K562 (cell line): Measurements from ENCODE around the gene IL11. TPM values are rescaled to one million over a fixed set of nuclear protein-coding genes. Genes with fewer than 3 reads are reported as not detected.
A peak's percentile ranks its signal among the peaks of the same experiment; 100 is the strongest.

ENCODE experiments used
- ATAC-seq: fragments of 200-7000 bp; cut with Tn5 transposase; 3 replicates; pipeline ENCODE4 v1.9.1; 2020; ENCODE audit warnings: moderate library complexity
- BruUV-seq: library from RNA; stranded (reverse); fragments of 400-500 nt; replicated peaks from 2 replicates; lab custom pipeline; 2021; lab: Mats Ljungman, UMichigan
- CTCF ChIA-PET: fragments of 300-600 bp; formaldehyde crosslinking; extraction: SDS; loops from one replicate; lab custom pipeline; 2021; ENCODE audit warnings: low intra/inter-chr PET ratio; lab: Yijun Ruan, JAX
- POLR2A ChIA-PET: fragments of 300-600, 350-650 bp; sonication (Branson Sonifier 250); formaldehyde crosslinking; extraction: SDS; loops from one replicate; lab custom pipeline; 2021; ENCODE audit warnings: antibody characterized with exemption, inconsistent platforms; lab: Yijun Ruan, JAX
- DNase-seq, 4 experiments: peaks; one replicate each; pipeline versions ENCODE4 v3.0.0 to v3.0.0-alpha.2; 2011 to 2018; ENCODE audit warnings: low spot score in 3 of 4, mixed read lengths in 3 of 4; ENCODE audit errors: extremely low read depth in 1 of 4
- FAIRE-seq: peaks from 2 replicates; lab custom pipeline; 2011; peaks lifted over from hg19 to GRCh38; lab: Jason Lieb, UNC
- H2AFZ ChIP-seq: 2 replicates; pipeline ENCODE4 v1.6.0; 2011; ENCODE audit warnings: low read depth, low read length, control low read depth, inconsistent platforms
- H3K27ac ChIP-seq: fragments of 200-600 bp; 3 replicates; pipeline ENCODE4 v1.8.0; 2011; ENCODE audit warnings: low read depth, mild to moderate bottlenecking, control low read depth, inconsistent platforms, low read length, moderate library complexity, mixed read lengths; ENCODE audit errors: extremely low read depth
- H3K27me3 ChIP-seq, 2 experiments: fragments of 300-600 bp in 1 of 2; 2 replicates in 1 of 2; 3 replicates in 1 of 2; pipeline versions ENCODE4 v1.6.0 to v1.8.0; 2011; ENCODE audit warnings: inconsistent platforms in 2 of 2, low read length in 2 of 2, mild to moderate bottlenecking in 1 of 2, mixed read lengths in 1 of 2, moderate library complexity in 1 of 2; ENCODE audit not compliant: control insufficient read depth in 2 of 2, insufficient read depth in 2 of 2
- H3K36me3 ChIP-seq: fragments of 300-600 bp; 3 replicates; pipeline ENCODE4 v1.8.0; 2011; ENCODE audit warnings: mild to moderate bottlenecking, low read length, inconsistent platforms; ENCODE audit not compliant: control insufficient read depth, insufficient read depth
- H3K4me1 ChIP-seq, 2 experiments: fragments of 200-600 bp in 1 of 2; replicated peaks in 1 of 2; 2 replicates in 1 of 2; 3 replicates in 1 of 2; pipeline versions ENCODE4 v1.5.1 to v1.8.0; 2011; ENCODE audit warnings: inconsistent platforms in 2 of 2, low read length in 2 of 2, mild to moderate bottlenecking in 1 of 2, mixed read lengths in 1 of 2, moderate library complexity in 1 of 2; ENCODE audit not compliant: control insufficient read depth in 2 of 2, insufficient read depth in 2 of 2
- H3K4me2 ChIP-seq: 2 replicates; pipeline ENCODE4 v1.6.1; 2011; ENCODE audit warnings: low read length, control low read depth, inconsistent platforms, mixed read lengths; ENCODE audit not compliant: insufficient read depth
- H3K4me3 ChIP-seq: fragments of 200-600 bp; sonication (generic), shearing (Covaris generic); 2 replicates; pipeline ENCODE4 v1.5.1; 2016; ENCODE audit warnings: control low read depth, inconsistent platforms
- H3K79me2 ChIP-seq: fragments of 200-600 bp; 3 replicates; pipeline ENCODE4 v1.8.0; 2011; ENCODE audit warnings: low read length, inconsistent platforms; ENCODE audit not compliant: control insufficient read depth, insufficient read depth
- H3K9ac ChIP-seq, 2 experiments: 2 replicates each; pipeline versions ENCODE4 v1.6.0 to v1.6.1; 2011; ENCODE audit warnings: low read depth in 2 of 2, low read length in 2 of 2, control low read depth in 1 of 2, inconsistent platforms in 1 of 2, mild to moderate bottlenecking in 1 of 2, mixed read lengths in 1 of 2; ENCODE audit not compliant: insufficient read depth in 1 of 2
- H3K9me1 ChIP-seq: one replicate; pipeline ENCODE4 v1.6.0; 2011; ENCODE audit warnings: inconsistent platforms, mild to moderate bottlenecking, low read length, moderate library complexity; ENCODE audit not compliant: control insufficient read depth, insufficient read depth
- H3K9me3 ChIP-seq: replicated peaks from 2 replicates; pipeline ENCODE4 v1.5.1; 2011; ENCODE audit warnings: low read depth, low read length, inconsistent platforms; ENCODE audit not compliant: control insufficient read depth, insufficient read depth
- H4K20me1 ChIP-seq: replicated peaks from 2 replicates; pipeline ENCODE4 v1.6.1; 2011; ENCODE audit warnings: low read length, inconsistent platforms, mixed read lengths; ENCODE audit not compliant: control insufficient read depth, insufficient read depth
- CBFB ChIP-seq: sonication (generic); formaldehyde crosslinking; IDR thresholded peaks from 2 replicates; pipeline ENCODE4 v1.4.0; 2020; ENCODE audit warnings: mild to moderate bottlenecking, missing genetic modification reagents
- FOXA1 ChIP-seq: fragments of 450-650 bp; IDR thresholded peaks from 2 replicates; pipeline ENCODE4 v1.6.1; 2016; ENCODE audit warnings: mild to moderate bottlenecking, borderline replicate concordance
- HDAC1 ChIP-seq, 2 experiments: fragments of 450-650 bp; IDR thresholded peaks; 2 replicates each; pipeline ENCODE4 v1.6.1; 2016 to 2017; ENCODE audit warnings: inconsistent platforms in 1 of 2, mild to moderate bottlenecking in 1 of 2, moderate library complexity in 1 of 2
- KDM2B ChIP-seq: fragments of 250-450 bp; sonication (Bioruptor Pico); IDR thresholded peaks from 2 replicates; pipeline ENCODE4 v1.8.0; 2021; ENCODE audit warnings: mild to moderate bottlenecking, moderate library complexity
- KDM5B ChIP-seq: fragments of 200-600 bp; sonication (generic); IDR thresholded peaks from 2 replicates; pipeline ENCODE4 v1.6.1; 2012; ENCODE audit warnings: low read depth, mild to moderate bottlenecking, moderate library complexity, low read length, control low read depth, inconsistent platforms; ENCODE audit not compliant: insufficient replicate concordance
- NCOA6 ChIP-seq: fragments of 450-650 bp; IDR thresholded peaks from 2 replicates; pipeline ENCODE4 v1.6.1; 2017; ENCODE audit warnings: mild to moderate bottlenecking
- PHB ChIP-seq: fragments of 250-450 bp; sonication (Bioruptor Pico); IDR thresholded peaks from 2 replicates; pipeline ENCODE4 v1.5.0; 2021
- POLR2AphosphoS2 ChIP-seq: IDR thresholded peaks from 2 replicates; pipeline ENCODE4 v1.6.1; 2012; ENCODE audit warnings: low read length, improper control_type of control experiment
- RBM22 ChIP-seq: fragments of 200-400 bp; formaldehyde crosslinking; IDR thresholded peaks from 2 replicates; pipeline ENCODE4 v1.6.1; 2018; ENCODE audit warnings: low read length, low read depth; ENCODE audit not compliant: poor library complexity, severe bottlenecking
- RBM39 ChIP-seq: fragments of 200-400 bp; formaldehyde crosslinking; optimal IDR thresholded peaks from 2 replicates; pipeline ENCODE3; 2018; ENCODE audit warnings: low read depth, low read length
- RHOXF2B ChIP-seq: fragments of 250-450 bp; sonication (Bioruptor Pico); conservative IDR thresholded peaks from 2 replicates; pipeline ENCODE4 v1.5.1; 2021
- TAF7 ChIP-seq: fragments of 450-650 bp; IDR thresholded peaks from 2 replicates; pipeline ENCODE4 v1.6.1; 2016; ENCODE audit warnings: missing genetic modification characterization, missing compliant biosample characterization
- TBL1XR1 ChIP-seq, 2 experiments: IDR thresholded peaks; 2 replicates each; pipeline ENCODE4 v1.6.1; 2012; ENCODE audit warnings: improper control_type of control experiment in 2 of 2, low read length in 2 of 2, mild to moderate bottlenecking in 1 of 2
- TEAD1 ChIP-seq, 2 experiments: fragments of 450-650 bp in 1 of 2; sonication (generic) in 1 of 2; formaldehyde crosslinking; IDR thresholded peaks; 2 replicates each; pipeline versions ENCODE4 v1.4.0 to v1.8.0; 2020 to 2022; ENCODE audit warnings: mild to moderate bottlenecking in 2 of 2, missing genetic modification reagents in 1 of 2
- TFAM ChIP-seq: fragments of 250-450 bp; sonication (Bioruptor Pico); conservative IDR thresholded peaks from 2 replicates; pipeline ENCODE4 v1.5.0; 2021; ENCODE audit warnings: mild to moderate bottlenecking, moderate library complexity
- ZBED1 ChIP-seq: IDR thresholded peaks from 2 replicates; pipeline ENCODE4 v1.6.1; 2014
- ZFP36 ChIP-seq: fragments of 150-350 bp; IDR thresholded peaks from 2 replicates; pipeline ENCODE4 v1.6.1; 2018; ENCODE audit warnings: low read length, low read depth; ENCODE audit not compliant: partially characterized antibody
- ZNF311 ChIP-seq: fragments of 250-450 bp; sonication (Bioruptor Pico); IDR thresholded peaks from 2 replicates; pipeline ENCODE4 v1.4.0; 2020; ENCODE audit warnings: mild to moderate bottlenecking, moderate library complexity
- WGBS: fragments of 100-300 bp; shearing (Covaris generic); methylation state at CpG from one replicate; pipeline ENCODE4 v1.1.6; 2016; ENCODE audit warnings: low coverage, mixed read lengths; ENCODE audit not compliant: insufficient coverage; ENCODE audit errors: missing lambda C conversion rate; 5-methylcytosine and 5-hydroxymethylcytosine counted together
- in situ Hi-C: fragments of 300-500 bp; cut with MboI; formaldehyde crosslinking; loops from 4 replicates; pipeline ENCODE4 v1.15.0; 2018; ENCODE audit warnings: inconsistent platforms, mixed read lengths
- intact Hi-C: fragments of 100-400 bp; cut with micrococcal nuclease; formaldehyde crosslinking; loops from 2 replicates; pipeline ENCODE4 v1.14.2; 2022
- polyA plus RNA-seq, 8 experiments: library from polyadenylated mRNA; depleted of rRNA in 4 of 8; stranded (reverse) in 5 of 8; unstranded in 3 of 8; fragments of >200 nt; fragmentation: Nextera tagmentation in 2 of 8; fragmentation: Illumina TruSeq in 1 of 8; extraction: Ambion mirVana in 2 of 8; extraction: Trizol in 1 of 8; gene quantifications; 2 replicates each; pipeline versions ENCODE4 v1.2.1 to v1.2.3, GENCODE V29; 2011 to 2014; ENCODE audit warnings: inconsistent platforms in 1 of 8, missing spikeins in 1 of 8
- total RNA-seq, 7 experiments: library from RNA; depleted of rRNA in 6 of 7; stranded (reverse); fragments of >200 nt in 6 of 7; fragmentation: Illumina TruSeq in 2 of 7; extraction: Trizol in 2 of 7; gene quantifications; 2 replicates each; pipeline versions ENCODE4 v1.2.1 to v1.2.3, GENCODE V29; 2011 to 2021; ENCODE audit warnings: low replicate concordance in 1 of 7
- TF ChIP-seq, protein P1 (sequence below): fragments of 250-450 bp; sonication (Bioruptor Pico); IDR thresholded peaks from 2 replicates; pipeline ENCODE4 v1.8.0; 2021; ENCODE audit warnings: moderate library complexity, mild to moderate bottlenecking, inconsistent platforms
- TF ChIP-seq, protein P2 (sequence below), 3 experiments: fragments of 200-800 bp in 1 of 3; sonication (Bioruptor generic) in 1 of 3; sonication (generic) in 1 of 3; formaldehyde crosslinking in 1 of 3; IDR thresholded peaks; 2 replicates each; pipeline versions ENCODE4 v1.6.1 to v1.8.0; 2016 to 2022; ENCODE audit warnings: mild to moderate bottlenecking in 2 of 3, missing compliant biosample characterization in 2 of 3, missing genetic modification characterization in 2 of 3, missing genetic modification reagents in 1 of 3
- TF ChIP-seq, protein P3 (sequence below): IDR thresholded peaks from 2 replicates; pipeline ENCODE4 v1.6.1; 2016; ENCODE audit warnings: missing genetic modification characterization, missing compliant biosample characterization

Gene IL11
- total and polyA plus RNA-seq, 9 of the 15 experiments (the other 6 are each of a cell fraction or from before 2014, with no cell fraction given), result 0.04 to 0.42 (median 0.06) TPM; not detected in 6

DNA sequence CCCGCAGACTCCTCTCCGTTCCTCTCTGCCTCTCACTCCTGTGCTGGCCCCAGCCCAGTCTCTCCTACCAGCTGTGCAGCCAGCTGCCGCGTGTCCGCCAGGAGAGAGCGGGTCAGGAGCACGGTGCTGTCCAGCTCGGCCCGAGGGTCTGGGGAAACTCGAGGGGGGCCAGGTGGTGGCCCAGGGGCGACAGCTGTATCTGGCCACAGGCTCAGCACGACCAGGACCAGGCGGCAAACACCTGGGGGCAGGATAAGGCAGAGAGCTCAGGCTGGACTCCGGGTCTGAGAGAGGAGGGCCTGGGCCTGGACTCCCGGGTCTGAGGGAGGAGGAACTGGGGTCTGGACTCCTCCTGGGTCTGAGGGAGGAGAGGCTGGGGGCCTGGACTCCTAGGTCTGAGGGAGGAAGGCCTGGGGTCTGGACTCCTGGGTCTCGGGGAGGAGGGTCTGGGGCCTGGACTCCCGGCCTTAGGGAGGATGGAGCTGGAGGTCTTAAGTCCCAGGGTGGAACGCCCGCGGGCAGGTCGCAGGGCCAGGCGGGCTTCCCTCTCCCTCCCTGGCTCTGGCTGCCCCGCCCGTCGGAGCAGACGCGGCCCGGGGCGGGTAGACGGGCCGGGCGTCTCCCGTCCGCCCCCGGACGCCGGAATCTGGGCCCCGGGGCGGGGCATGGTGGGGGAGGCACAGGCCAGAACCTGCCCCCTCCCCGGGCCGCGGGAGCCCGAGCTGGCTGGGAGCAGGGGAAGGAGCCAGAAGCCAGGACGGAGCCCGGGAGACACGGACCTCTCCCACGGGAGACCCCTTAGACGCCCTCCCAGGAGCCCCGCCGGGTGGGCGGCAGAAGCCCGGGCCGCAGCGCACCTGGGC, 1.3 kb downstream of the IL11 start:
- H3K27ac ChIP-seq, result no peak overlapping the region
- peak overlapping the region; percentile 19; the same call in 1 of the 2 replicates for H3K4me3 ChIP-seq
- no peaks in the 10 kb centered on the region for H3K79me2 ChIP-seq
- ATAC-seq (peak; percentile 85), FAIRE-seq (no peak), DNase-seq (peak; percentile 67 to 92 (median 86))
- POLR2A ChIA-PET, result interaction anchor here (0.7 to 1.5 kb wide), 4 partner anchors 8 to 37 kb away, joined by 3 to 6 read pairs (median 4); no protein-coding TSS in a partner anchor
- H3K36me3 ChIP-seq, result no peaks in the 10 kb centered on the region
- H3K4me2 ChIP-seq, result peak overlapping the region; percentile 18; the same call in 1 of the 2 replicates
- peaks cover 11% of the 10 kb centered on the region in 2 experiments; a peak in 4 of 5 replicates for H3K27me3 ChIP-seq
- intact Hi-C loops, result no loop called here
- in situ Hi-C loops, result no loop called here
- H3K9ac ChIP-seq, result peak overlapping the region; percentile 12 to 71; a peak in 3 of 4 replicates
- H4K20me1 ChIP-seq, result 0 out of 2 replicates have a peak, but pooled peaks cover 3% of the 10 kb centered on the region
- CTCF ChIA-PET, result no interaction called here
- no peaks in the 10 kb centered on the region for H3K9me1 ChIP-seq
- no TSS peak for BruUV-seq
- 34% methylated on average over 19 of the region's 54 CpGs for WGBS
- peak overlapping the region; percentile 63 for H2AFZ ChIP-seq
- peaks cover under 1 to 52% of the 10 kb centered on the region in 2 experiments; a peak in 3 of 5 replicates for H3K4me1 ChIP-seq
- no peaks in the 10 kb centered on the region for H3K9me3 ChIP-seq
- no peak for TF ChIP-seq TBL1XR1 (IDR thresholded peaks at IDR 0.05; ENCODE audit: low read length in 2 of 2)
- no peak for TF ChIP-seq ZBED1
- TF ChIP-seq, protein P1, sequence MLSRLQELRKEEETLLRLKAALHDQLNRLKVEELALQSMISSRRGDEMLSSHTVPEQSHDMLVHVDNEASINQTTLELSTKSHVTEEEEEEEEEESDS, result no peak
- no peak for TF ChIP-seq RBM39
- TF ChIP-seq NCOA6, result peak; percentile 82
- TF ChIP-seq ZFP36, result peak; percentile 24
- TF ChIP-seq HDAC1 (IDR thresholded peaks at IDR 0.05), result no peak
- TF ChIP-seq KDM2B (CRISPR knock-in tag), result no peak
- no peak for TF ChIP-seq PHB
- TF ChIP-seq POLR2AphosphoS2, result no peak
- no peak for TF ChIP-seq RHOXF2B (CRISPR knock-in tag)
- TF ChIP-seq RBM22, result no peak
- no peak for TF ChIP-seq TAF7 (tag)
- TF ChIP-seq, protein P2, sequence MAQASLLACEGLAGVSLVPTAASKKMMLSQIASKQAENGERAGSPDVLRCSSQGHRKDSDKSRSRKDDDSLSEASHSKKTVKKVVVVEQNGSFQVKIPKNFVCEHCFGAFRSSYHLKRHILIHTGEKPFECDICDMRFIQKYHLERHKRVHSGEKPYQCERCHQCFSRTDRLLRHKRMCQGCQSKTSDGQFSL (CRISPR knock-in tag; IDR thresholded peaks at IDR 0.05), result no peak
- TF ChIP-seq, protein P2 (tag; IDR thresholded peaks at IDR 0.05), result no peak
- no peak for TF ChIP-seq CBFB (CRISPR knock-in tag)
- TF ChIP-seq FOXA1, result no peak
- no peak for TF ChIP-seq KDM5B
- TF ChIP-seq TEAD1 (CRISPR knock-in tag; IDR thresholded peaks at IDR 0.05), result no peak
- TF ChIP-seq, protein P3, sequence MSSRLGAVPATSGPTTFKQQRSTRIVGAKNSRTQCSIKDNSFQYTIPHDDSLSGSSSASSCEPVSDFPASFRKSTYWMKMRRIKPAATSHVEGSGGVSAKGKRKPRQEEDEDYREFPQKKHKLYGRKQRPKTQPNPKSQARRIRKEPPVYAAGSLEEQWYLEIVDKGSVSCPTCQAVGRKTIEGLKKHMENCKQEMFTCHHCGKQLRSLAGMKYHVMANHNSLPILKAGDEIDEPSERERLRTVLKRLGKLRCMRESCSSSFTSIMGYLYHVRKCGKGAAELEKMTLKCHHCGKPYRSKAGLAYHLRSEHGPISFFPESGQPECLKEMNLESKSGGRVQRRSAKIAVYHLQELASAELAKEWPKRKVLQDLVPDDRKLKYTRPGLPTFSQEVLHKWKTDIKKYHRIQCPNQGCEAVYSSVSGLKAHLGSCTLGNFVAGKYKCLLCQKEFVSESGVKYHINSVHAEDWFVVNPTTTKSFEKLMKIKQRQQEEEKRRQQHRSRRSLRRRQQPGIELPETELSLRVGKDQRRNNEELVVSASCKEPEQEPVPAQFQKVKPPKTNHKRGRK (tag), result no peak
- TF ChIP-seq TFAM (CRISPR knock-in tag), result no peak
- TF ChIP-seq ZNF311, result no peak
